GM21515 (cell line): ENCODE data around the gene LYSMD2.
"Not testable (repeated sequence)": the region's sequence is repeated elsewhere in the genome, so short reads cannot be mapped to it uniquely, and the experiment has no call there.

ENCODE experiments used
- ATAC-seq: cut with Tn5 transposase; IDR thresholded peaks from one replicate; pipeline ENCODE4 v1.9.1; 2021; ENCODE audit not compliant: unreplicated experiment

LYSMD2 gene

GRCh38 chr15:51737522-51738305, at the start of gene LYSMD2:
Gene LYSMD2, minus strand, starts transcription at chr15:51737655. Its CDS starts 33 bp downstream, at chr15:51737622.
- peak; percentile 43 for ATAC-seq

GRCh38 chr15:51787130-51787529, 49.7 kb upstream of the LYSMD2 start:
- ATAC-seq = not testable (repeated sequence)

- ATAC-seq = no peak
These were observed 46.5 kb upstream of the LYSMD2 start for GRCh38 chr15:51783967-51784366.

- ATAC-seq = no peak
These were observed 45.0 kb upstream of the LYSMD2 start for GRCh38 chr15:51782357-51782896.

- no peak for ATAC-seq
These were observed 44.1 kb upstream of the LYSMD2 start for GRCh38 chr15:51781506-51781905.

GRCh38 chr15:51780636-51781035, 43.2 kb upstream of the LYSMD2 start:
- no peak for ATAC-seq

- peak; percentile 63 for ATAC-seq
These were observed 39.6 kb upstream of the LYSMD2 start for GRCh38 chr15:51776952-51777569.

GRCh38 chr15:51775967-51776816, 38.7 kb upstream of the LYSMD2 start:
- ATAC-seq = no peak

GRCh38 chr15:51774916-51775315, 37.5 kb upstream of the LYSMD2 start:
- no peak for ATAC-seq

- ATAC-seq = no peak
These were observed 34.3 kb upstream of the LYSMD2 start for GRCh38 chr15:51771773-51772172.

- ATAC-seq = no peak
These were observed 33.4 kb upstream of the LYSMD2 start for GRCh38 chr15:51770902-51771301.

- ATAC-seq = no peak
These were observed 30.6 kb upstream of the LYSMD2 start for GRCh38 chr15:51768018-51768417.

- no peak for ATAC-seq
These were observed 28.9 kb upstream of the LYSMD2 start for GRCh38 chr15:51766341-51766740.

- no peak for ATAC-seq
These were observed 28.3 kb upstream of the LYSMD2 start for GRCh38 chr15:51765751-51766150.

- no peak for ATAC-seq
These were observed 23.4 kb upstream of the LYSMD2 start for GRCh38 chr15:51760805-51761204.

- no peak for ATAC-seq
These were observed 22.2 kb upstream of the LYSMD2 start for GRCh38 chr15:51759557-51760070.

- no peak for ATAC-seq
These were observed 21.2 kb upstream of the LYSMD2 start for GRCh38 chr15:51758645-51759044.

GRCh38 chr15:51757450-51757849, 20.0 kb upstream of the LYSMD2 start:
- ATAC-seq = no peak

GRCh38 chr15:51756482-51756881, 19.0 kb upstream of the LYSMD2 start:
- ATAC-seq = no peak

GRCh38 chr15:51755790-51756189, 18.3 kb upstream of the LYSMD2 start:
- ATAC-seq = no peak

- no peak for ATAC-seq
These were observed 16.8 kb upstream of the LYSMD2 start for GRCh38 chr15:51754267-51754666.
